CD4-positive, alpha-beta T cell treated with Interleukin-17A for 1 hour (primary cell): ENCODE data around the gene TLE7.
A peak's percentile ranks its signal among the peaks of the same experiment; 100 is the strongest.

Experiments used
- DNase-seq: peaks from one replicate; pipeline ENCODE4 v3.0.0-alpha.2; 2020

TLE7 gene

DNA sequence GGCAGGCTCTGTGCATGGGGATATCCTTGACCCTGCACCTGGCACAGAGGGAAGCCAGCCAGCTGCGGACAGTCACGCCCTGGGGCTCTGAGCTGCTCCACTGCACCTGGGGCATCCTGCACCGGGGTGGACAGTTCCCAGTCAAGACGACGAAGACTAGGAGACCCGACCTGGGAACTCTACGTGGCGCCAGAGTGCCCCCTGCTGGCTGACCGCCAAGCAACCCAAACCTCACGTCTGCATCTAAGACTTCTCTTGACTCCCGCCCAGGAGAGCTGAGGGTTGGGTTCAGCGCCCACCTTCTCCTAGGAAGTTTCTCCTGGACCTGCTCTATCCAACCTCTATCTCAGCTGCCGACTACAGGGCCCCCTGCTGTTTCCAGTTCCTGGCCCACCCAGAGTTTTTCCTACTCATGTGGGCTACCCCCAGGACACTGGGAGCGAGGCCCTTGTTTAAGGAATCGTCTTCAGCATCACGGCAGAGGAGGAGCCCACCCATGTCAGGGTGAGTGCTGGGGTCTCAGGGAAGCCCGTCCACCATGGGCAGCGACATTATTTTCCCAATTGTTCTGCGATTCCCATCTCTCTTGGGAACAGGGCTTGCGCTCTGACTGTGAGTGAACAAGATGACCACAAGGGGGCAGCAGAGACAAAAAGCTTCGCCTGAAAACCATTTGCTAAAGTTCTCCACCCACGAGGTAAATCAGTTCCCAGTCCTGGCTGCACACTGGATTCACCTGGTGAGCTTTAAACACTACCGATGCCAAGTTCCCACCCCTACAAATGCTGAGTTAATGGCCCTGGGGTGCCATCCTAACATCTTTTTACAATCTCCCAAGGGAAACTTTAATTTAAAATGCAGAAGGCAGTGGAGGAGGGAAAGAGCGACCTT lies 29.3 kb downstream of the TLE7 start:
- peak; percentile 65 for DNase-seq

GRCh38 chr16:71410146-71410545 lies 31.7 kb downstream of the TLE7 start:
- no peak for DNase-seq

DNA sequence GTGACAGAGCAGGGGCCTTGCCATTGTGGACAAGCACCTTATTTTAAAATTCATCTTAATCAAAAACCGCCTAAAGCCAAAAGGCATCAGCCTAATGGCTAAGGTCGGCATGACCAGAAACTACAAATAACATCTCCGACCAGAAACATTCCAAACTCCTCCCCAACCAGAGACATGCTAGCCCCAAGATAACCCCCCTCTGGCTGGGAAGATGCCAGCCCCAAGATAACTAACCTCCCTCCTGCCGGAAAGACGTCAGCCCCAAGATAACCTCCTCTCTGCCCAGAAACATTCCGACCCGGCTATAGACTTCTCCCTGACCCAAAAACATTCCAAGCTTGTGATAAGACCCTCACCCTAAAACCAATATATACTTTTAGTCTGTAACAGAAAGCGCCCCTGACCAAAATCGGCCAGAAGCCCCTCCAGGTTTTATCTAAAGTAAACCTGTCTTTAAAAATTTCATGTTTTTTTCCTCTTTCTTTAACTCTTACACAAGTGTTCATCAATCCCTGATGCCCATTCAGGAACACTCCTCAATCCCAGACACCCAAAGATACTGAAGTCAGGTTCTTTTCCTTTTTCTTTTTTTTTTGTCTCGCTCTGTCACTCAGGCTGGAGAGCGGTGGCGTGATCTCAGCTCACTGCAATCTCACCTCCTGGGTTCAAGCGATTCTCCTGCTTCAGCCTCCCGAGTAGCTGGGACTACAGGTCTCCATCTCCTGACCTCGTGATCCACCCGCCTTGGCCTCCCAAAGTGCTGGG lies 32.7 kb downstream of the TLE7 start:
- DNase-seq = no peak

DNA sequence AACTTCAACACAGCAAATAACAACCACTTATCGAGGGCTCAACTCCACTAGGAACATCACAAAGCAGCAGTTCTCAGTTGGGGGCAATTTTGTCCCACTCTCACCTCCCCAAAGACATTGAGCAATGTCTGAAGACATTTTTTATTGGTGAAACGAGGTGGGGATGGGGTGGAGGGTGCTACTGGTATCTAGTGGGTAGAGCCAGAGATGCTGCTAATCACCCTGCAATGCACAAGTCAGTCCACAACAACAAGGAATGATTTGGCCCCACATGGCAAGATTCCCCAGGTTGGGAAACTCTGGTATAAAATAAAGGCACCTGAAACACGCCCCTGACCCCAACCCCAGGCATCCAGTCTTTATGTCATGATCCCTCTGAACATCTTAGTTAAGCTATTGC lies 33.3 kb downstream of the TLE7 start:
- no peak for DNase-seq

- no peak for DNase-seq
Measured at GRCh38 chr16:71407731-71408130, 34.1 kb downstream of the TLE7 start.

DNA sequence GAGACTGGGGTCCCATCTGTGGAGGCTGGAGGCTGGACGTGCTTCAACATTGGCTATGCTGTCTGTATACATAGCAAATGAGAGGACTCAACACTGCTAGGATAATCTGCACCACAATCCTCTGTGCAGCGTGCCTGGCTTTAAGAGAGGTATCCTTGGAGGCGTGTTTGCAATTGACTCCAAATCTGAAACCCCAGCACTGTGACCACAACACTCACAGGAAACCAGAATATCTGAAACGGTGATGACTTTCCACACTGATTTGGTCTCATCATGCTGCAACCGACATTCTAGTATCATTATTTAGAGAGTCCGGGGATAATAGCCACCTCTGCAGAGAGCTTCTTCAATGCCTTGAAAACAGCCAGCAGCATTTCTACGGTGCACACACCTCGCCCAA lies 35.1 kb downstream of the TLE7 start:
- DNase-seq = no peak

DNA sequence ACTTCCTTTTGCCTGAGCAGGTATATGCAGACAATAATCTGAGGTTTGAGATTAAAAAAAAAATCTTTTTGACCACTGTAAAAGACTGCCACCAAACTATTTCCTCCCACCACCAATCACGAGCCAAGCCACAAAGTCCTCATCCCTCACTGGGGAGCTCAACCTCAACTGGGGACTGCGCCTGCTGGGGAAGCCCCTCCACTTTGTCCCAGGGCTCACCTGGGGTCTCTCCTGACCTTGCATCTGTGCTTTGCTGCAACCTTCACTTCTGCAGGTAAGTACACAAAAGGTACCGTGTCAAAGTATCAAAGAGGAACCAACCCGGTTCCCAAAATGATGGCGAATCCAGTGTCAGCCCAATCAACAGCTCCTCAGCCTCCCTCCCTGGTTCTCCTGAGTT lies 35.5 kb downstream of the TLE7 start:
- no peak for DNase-seq

DNA sequence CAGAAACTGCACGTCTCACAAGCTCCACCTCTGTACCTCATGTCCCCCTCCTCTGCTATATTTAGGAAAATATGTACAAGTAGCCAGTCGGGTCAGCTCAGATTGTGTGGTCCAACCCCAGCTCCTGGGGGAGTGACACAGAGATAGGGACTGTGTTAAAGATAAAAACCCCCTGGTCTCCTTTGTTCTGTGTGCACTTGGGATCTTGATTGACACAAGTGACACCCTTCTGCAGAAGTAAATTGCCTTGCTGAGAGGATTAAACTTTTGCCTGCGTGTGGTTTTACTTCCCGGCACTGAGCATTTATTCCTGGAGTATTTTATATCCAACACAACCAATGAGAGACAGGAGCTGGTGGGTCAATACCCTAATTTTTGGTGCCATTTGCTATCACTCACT lies 37.5 kb downstream of the TLE7 start:
- no peak for DNase-seq

GRCh38 chr16:71402674-71403073 lies 39.2 kb downstream of the TLE7 start:
- no peak for DNase-seq

DNA sequence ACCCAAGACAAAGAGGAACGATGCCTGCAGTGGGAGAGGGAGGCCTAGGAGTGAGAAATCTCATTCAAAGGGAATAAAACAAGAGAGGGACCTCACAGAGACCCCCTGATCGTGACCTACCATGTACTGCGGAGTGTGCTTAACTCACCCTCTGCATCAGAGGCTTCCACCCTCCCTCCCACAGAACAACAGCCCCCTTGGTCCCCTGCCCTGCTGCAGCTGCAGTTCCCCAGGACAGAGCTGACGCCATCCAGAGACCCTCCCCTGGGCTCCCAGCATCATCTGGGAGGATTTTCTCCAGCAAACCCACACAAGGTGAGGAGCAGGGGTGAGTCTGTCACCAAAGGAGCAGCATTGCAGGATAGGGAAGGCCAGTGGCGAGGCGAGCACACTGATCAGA lies 39.8 kb downstream of the TLE7 start:
- no peak for DNase-seq

GRCh38 chr16:71399801-71400563 lies 41.9 kb downstream of the TLE7 start:
- DNase-seq = no peak

GRCh38 chr16:71396594-71396993 lies 45.3 kb downstream of the TLE7 start:
- DNase-seq = no peak

DNA sequence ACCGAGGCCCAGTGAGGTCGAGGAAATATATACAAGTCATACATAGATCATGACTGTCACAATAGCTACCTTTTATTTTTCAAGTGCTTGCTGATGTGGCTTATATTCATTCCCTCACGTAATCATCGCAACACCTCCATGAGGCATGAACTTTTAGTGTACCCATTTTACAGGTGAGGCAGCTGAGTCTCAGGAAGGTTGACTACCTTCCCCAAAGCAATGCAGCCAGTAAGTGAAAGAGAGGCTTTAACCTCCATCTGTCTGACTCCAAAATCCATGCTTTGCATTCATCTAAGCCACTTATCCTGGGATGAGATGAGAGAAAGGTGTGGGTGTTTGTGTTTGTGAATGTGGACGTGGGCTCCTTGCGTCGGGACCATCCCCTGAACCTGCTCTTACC lies 52.5 kb downstream of the TLE7 start:
- no peak for DNase-seq

GRCh38 chr16:71387045-71387871 lies 54.6 kb downstream of the TLE7 start:
- no peak for DNase-seq

- DNase-seq = no peak
Measured at GRCh38 chr16:71384073-71384724, 57.7 kb downstream of the TLE7 start.

DNA sequence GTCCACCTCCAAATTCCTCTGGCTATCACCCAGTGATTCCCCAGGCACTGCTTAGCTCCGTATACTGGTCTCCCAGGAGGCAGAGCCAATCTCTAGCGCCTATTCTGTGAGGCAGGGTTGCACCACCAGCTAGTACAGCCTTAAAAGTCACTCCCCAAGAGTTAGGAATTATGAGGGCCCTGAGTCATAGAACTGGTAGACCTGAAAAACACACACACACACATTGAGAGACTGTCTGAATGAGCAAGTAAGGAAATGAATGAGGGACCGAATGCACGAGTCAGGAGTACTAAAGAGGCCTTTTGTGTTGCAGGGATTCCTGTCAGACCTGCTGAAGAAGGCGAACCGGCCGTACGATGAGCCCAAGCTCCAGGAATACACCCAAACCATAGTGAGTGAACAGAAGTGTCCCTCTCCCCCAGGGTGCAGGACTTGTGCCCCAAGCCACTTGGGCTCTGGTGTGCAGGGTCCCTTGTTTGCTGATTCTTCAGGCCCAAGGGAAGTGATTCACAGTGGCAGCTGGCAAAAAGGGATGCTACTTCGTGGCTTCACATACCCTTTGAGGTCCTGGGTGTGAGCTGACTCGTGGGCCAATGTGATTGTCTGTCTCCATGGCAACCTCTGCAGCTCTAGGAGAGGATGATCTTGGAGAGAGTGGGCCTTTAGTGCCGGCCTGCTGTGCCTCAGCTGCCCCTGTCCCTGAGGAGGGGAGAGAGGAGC lies 58.6 kb downstream of the TLE7 start:
- DNase-seq = no peak

- DNase-seq = no peak
Measured at GRCh38 chr16:71380831-71381230, 61.0 kb downstream of the TLE7 start.
